Gastroesophageal sphincter (tissue), 3 donors: ENCODE measurements around the gene RELCH.

Experiments
- EP300 ChIP-seq: sonication (generic); formaldehyde crosslinking; IDR thresholded peaks from one replicate; pipeline ENCODE4 v1.6.1; 2017; ENCODE audit warnings: antibody characterized with exemption, mild to moderate bottlenecking
- POLR2A ChIP-seq, 2 donors: fragments of 450-650 bp; IDR thresholded peaks; one replicate each; pipeline ENCODE4 v1.6.1; 2017; ENCODE audit warnings: antibody characterized with exemption in 2 of 2, mild to moderate bottlenecking in 2 of 2, moderate library complexity in 1 of 2
- POLR2AphosphoS5 ChIP-seq: sonication (generic); formaldehyde crosslinking; IDR thresholded peaks from one replicate; pipeline ENCODE4 v1.6.1; 2017; ENCODE audit warnings: antibody characterized with exemption
- TF ChIP-seq, protein P1 (sequence below), 4 experiments: fragments of 200-600 bp in 2 of 4; fragments of 450-650 bp in 2 of 4; sonication (generic) in 1 of 4; IDR thresholded peaks; one replicate each; pipeline ENCODE4 v1.5.1; 2017 to 2019; ENCODE audit warnings: antibody characterized with exemption in 4 of 4, mild to moderate bottlenecking in 2 of 4, moderate library complexity in 2 of 4

DNA sequence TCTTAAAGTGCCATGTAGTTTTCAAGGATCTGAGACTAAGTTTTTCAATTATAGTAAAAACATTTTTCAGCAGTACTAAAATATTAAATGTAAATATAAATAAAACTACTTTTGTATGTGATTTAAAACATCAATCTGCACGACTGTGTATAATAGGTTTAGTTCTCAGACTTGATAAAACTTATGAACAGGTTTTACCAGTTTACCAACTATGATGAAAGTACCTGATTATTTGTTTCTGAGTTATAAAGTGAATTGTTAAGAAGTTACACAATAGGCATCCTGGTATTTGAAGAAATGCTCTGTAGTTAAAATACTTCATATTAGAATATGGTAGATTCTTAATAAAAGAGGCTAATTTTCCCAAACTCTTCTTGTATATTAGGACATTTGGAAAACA lies 14.8 kb downstream of the RELCH start:
- TF ChIP-seq, protein P1, sequence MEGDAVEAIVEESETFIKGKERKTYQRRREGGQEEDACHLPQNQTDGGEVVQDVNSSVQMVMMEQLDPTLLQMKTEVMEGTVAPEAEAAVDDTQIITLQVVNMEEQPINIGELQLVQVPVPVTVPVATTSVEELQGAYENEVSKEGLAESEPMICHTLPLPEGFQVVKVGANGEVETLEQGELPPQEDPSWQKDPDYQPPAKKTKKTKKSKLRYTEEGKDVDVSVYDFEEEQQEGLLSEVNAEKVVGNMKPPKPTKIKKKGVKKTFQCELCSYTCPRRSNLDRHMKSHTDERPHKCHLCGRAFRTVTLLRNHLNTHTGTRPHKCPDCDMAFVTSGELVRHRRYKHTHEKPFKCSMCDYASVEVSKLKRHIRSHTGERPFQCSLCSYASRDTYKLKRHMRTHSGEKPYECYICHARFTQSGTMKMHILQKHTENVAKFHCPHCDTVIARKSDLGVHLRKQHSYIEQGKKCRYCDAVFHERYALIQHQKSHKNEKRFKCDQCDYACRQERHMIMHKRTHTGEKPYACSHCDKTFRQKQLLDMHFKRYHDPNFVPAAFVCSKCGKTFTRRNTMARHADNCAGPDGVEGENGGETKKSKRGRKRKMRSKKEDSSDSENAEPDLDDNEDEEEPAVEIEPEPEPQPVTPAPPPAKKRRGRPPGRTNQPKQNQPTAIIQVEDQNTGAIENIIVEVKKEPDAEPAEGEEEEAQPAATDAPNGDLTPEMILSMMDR (IDR thresholded peaks at IDR 0.05), result no peak
- TF ChIP-seq POLR2A (IDR thresholded peaks at IDR 0.05) (no peak), POLR2AphosphoS5 (no peak), EP300 (no peak)
